H1 (cell line): Measurements from ENCODE around the gene PLEKHA1. TPM values are rescaled to one million over a fixed set of nuclear protein-coding genes. Genes with fewer than 3 reads are reported as not detected.

ENCODE experiments used
- CTCF ChIA-PET: fragments of 300-600 bp; sonication (Branson Sonifier 250); formaldehyde crosslinking; loops from one replicate; lab custom pipeline; 2021; ENCODE audit not compliant: partially characterized antibody; lab: Charles Lee
- POLR2A ChIA-PET: fragments of 300-600 bp; sonication (Branson Sonifier 250); formaldehyde crosslinking; loops from one replicate; lab custom pipeline; 2021; ENCODE audit warnings: inconsistent platforms; ENCODE audit not compliant: partially characterized antibody; lab: Charles Lee
- DNase-seq, 2 experiments: peaks; one replicate each; pipeline versions ENCODE4 v3.0.0 to v3.0.0-alpha.2; 2010 to 2022; ENCODE audit warnings: low spot score in 2 of 2, low read depth in 1 of 2, mixed read lengths in 1 of 2
- FAIRE-seq: peaks from 2 replicates; lab custom pipeline; 2011; peaks lifted over from hg19 to GRCh38; lab: Jason Lieb, UNC
- H2AFZ ChIP-seq: 2 replicates; pipeline ENCODE4 v1.8.1; 2012; ENCODE audit warnings: low read length, inconsistent platforms
- H2AK5ac ChIP-seq: 2 replicates; pipeline ENCODE4 v1.6.1; 2013; ENCODE audit warnings: low read depth, low read length
- H2BK120ac ChIP-seq: replicated peaks from 2 replicates; pipeline ENCODE3; 2013; ENCODE audit warnings: low read depth, low read length, inconsistent platforms
- H2BK12ac ChIP-seq: 2 replicates; pipeline ENCODE4 v1.6.1; 2013; ENCODE audit warnings: low read depth, low read length
- H2BK15ac ChIP-seq: 2 replicates; pipeline ENCODE4 v1.6.1; 2013; ENCODE audit warnings: low read length
- H2BK20ac ChIP-seq: 2 replicates; pipeline ENCODE4 v1.6.1; 2013; ENCODE audit warnings: low read length
- H2BK5ac ChIP-seq: 2 replicates; pipeline ENCODE4 v1.6.1; 2013; ENCODE audit warnings: low read depth, low read length
- H3K14ac ChIP-seq: 2 replicates; pipeline ENCODE4 v1.6.1; 2013; ENCODE audit warnings: inconsistent platforms; ENCODE audit not compliant: insufficient read length
- H3K18ac ChIP-seq: 2 replicates; pipeline ENCODE4 v1.6.1; 2013; ENCODE audit warnings: low read length; ENCODE audit errors: extremely low read depth
- H3K23ac ChIP-seq: 2 replicates; pipeline ENCODE4 v1.6.1; 2013; ENCODE audit warnings: inconsistent platforms; ENCODE audit not compliant: insufficient read length
- H3K23me2 ChIP-seq: 2 replicates; pipeline ENCODE4 v1.6.1; 2013; ENCODE audit warnings: low read depth, low read length
- H3K27ac ChIP-seq: 2 replicates; pipeline ENCODE4 v1.6.1; 2011; ENCODE audit warnings: low read depth, low read length, inconsistent platforms
- H3K27me3 ChIP-seq, 4 experiments: replicated peaks in 1 of 4; 1 replicate in 1 of 4; 2 replicates in 3 of 4; pipeline versions ENCODE4 v1.6.1 to v1.8.1; 2011 to 2013; ENCODE audit warnings: low read length in 3 of 4, mild to moderate bottlenecking in 3 of 4, inconsistent platforms in 2 of 4, mixed read lengths in 2 of 4, moderate library complexity in 1 of 4; ENCODE audit not compliant: control insufficient read depth in 3 of 4, insufficient read depth in 3 of 4; ENCODE audit errors: extremely low read depth in 1 of 4
- H3K36me3 ChIP-seq, 4 experiments: 2 replicates each; pipeline versions ENCODE4 v1.6.1 to v1.8.1; 2011 to 2013; ENCODE audit warnings: mild to moderate bottlenecking in 4 of 4, low read length in 3 of 4, moderate library complexity in 2 of 4, control low read depth in 1 of 4, inconsistent platforms in 1 of 4; ENCODE audit not compliant: insufficient read depth in 4 of 4, control insufficient read depth in 2 of 4
- H3K4ac ChIP-seq: replicated peaks from 2 replicates; pipeline ENCODE3; 2013; ENCODE audit warnings: low read length, low read depth, mixed read lengths, inconsistent platforms; ENCODE audit not compliant: insufficient read length
- H3K4me1 ChIP-seq, 4 experiments: replicated peaks in 1 of 4; 1 replicate in 1 of 4; 2 replicates in 3 of 4; pipeline versions ENCODE4 v1.6.1 to v1.8.1; 2011 to 2013; ENCODE audit warnings: low read length in 3 of 4, inconsistent platforms in 2 of 4, mixed read lengths in 1 of 4; ENCODE audit not compliant: insufficient read depth in 4 of 4, control insufficient read depth in 3 of 4
- H3K4me2 ChIP-seq, 2 experiments: 2 replicates each; pipeline versions ENCODE4 v1.6.1 to v1.8.1; 2011 to 2013; ENCODE audit warnings: low read depth in 2 of 2, low read length in 2 of 2, control low read depth in 1 of 2, inconsistent platforms in 1 of 2, mild to moderate bottlenecking in 1 of 2; ENCODE audit not compliant: insufficient read depth in 1 of 2
- H3K4me3 ChIP-seq, 4 experiments: fragments of 200-600, 300-600 bp in 1 of 4; sonication (generic), shearing (Covaris generic), sonication (Bioruptor Twin) in 1 of 4; 2 replicates each; pipeline versions ENCODE4 v1.5.1 to v1.8.1; 2011 to 2016; ENCODE audit warnings: low read length in 4 of 4, low read depth in 3 of 4, control low read depth in 2 of 4, inconsistent platforms in 2 of 4, mild to moderate bottlenecking in 2 of 4, mixed read lengths in 1 of 4, moderate library complexity in 1 of 4; ENCODE audit not compliant: insufficient read depth in 2 of 4; ENCODE audit errors: extremely low read depth in 1 of 4
- H3K56ac ChIP-seq: replicated peaks from 2 replicates; pipeline ENCODE3; 2013; ENCODE audit warnings: low read depth, mild to moderate bottlenecking, mixed read lengths, low read length, inconsistent platforms; ENCODE audit not compliant: insufficient read length
- H3K79me1 ChIP-seq: 2 replicates; pipeline ENCODE4 v1.6.1; 2013; ENCODE audit warnings: low read depth, low read length, control low read depth
- H3K79me2 ChIP-seq, 2 experiments: 2 replicates each; pipeline versions ENCODE4 v1.6.1 to v1.8.1; 2012 to 2013; ENCODE audit warnings: low read length in 2 of 2, mild to moderate bottlenecking in 2 of 2, inconsistent platforms in 1 of 2; ENCODE audit not compliant: insufficient read depth in 2 of 2, control insufficient read depth in 1 of 2
- H3K9ac ChIP-seq, 4 experiments: replicated peaks in 1 of 4; 1 replicate in 1 of 4; 2 replicates in 3 of 4; pipeline versions ENCODE4 v1.6.1 to v1.8.1; 2011 to 2013; ENCODE audit warnings: low read depth in 3 of 4, low read length in 3 of 4, control low read depth in 2 of 4, mild to moderate bottlenecking in 2 of 4, moderate library complexity in 2 of 4, inconsistent platforms in 1 of 4; ENCODE audit errors: extremely low read depth in 1 of 4
- H3K9me3 ChIP-seq, 2 experiments: 2 replicates each; pipeline versions ENCODE4 v1.6.1 to v1.8.1; 2012 to 2013; ENCODE audit warnings: mild to moderate bottlenecking in 2 of 2, moderate library complexity in 2 of 2, control low read depth in 1 of 2, inconsistent platforms in 1 of 2, low read depth in 1 of 2, low read length in 1 of 2, mixed read lengths in 1 of 2; ENCODE audit not compliant: insufficient read depth in 2 of 2
- H4K20me1 ChIP-seq, 2 experiments: replicated peaks in 1 of 2; 2 replicates each; pipeline versions ENCODE3 to v1.8.1; 2011 to 2013; ENCODE audit warnings: inconsistent platforms in 2 of 2, low read length in 2 of 2, mild to moderate bottlenecking in 1 of 2; ENCODE audit not compliant: insufficient read depth in 2 of 2, control insufficient read depth in 1 of 2
- H4K5ac ChIP-seq: 2 replicates; pipeline ENCODE4 v1.6.1; 2013; ENCODE audit warnings: low read length, low read depth, mixed read lengths, inconsistent platforms; ENCODE audit not compliant: insufficient read length
- H4K8ac ChIP-seq: 2 replicates; pipeline ENCODE4 v1.8.0; 2013; ENCODE audit warnings: mild to moderate bottlenecking, moderate library complexity, low read length, inconsistent platforms; ENCODE audit not compliant: insufficient read depth; ENCODE audit errors: extremely low read depth
- H4K91ac ChIP-seq: replicated peaks from 2 replicates; pipeline ENCODE3; 2013; ENCODE audit warnings: low read length, mixed read lengths, inconsistent platforms; ENCODE audit not compliant: insufficient read length
- ATF3 ChIP-seq: IDR thresholded peaks from 2 replicates; pipeline ENCODE4 v1.6.1; 2011; ENCODE audit warnings: low read depth, mild to moderate bottlenecking, low read length; ENCODE audit not compliant: insufficient read depth
- HDAC6 ChIP-seq: IDR thresholded peaks from one replicate; pipeline ENCODE4 v1.7.1; 2012; ENCODE audit warnings: low read depth, mild to moderate bottlenecking, inconsistent platforms, low read length, moderate library complexity
- TCF12 ChIP-seq: IDR thresholded peaks from 2 replicates; pipeline ENCODE4 v1.6.1; 2011; ENCODE audit warnings: low read depth, mild to moderate bottlenecking, low read length
- WGBS, 2 experiments: shearing (Covaris generic) in 1 of 2; methylation state at CpG; one replicate each; pipeline versions ENCODE4 v1.1.6 to v1.1.7; 2013 to 2015; ENCODE audit warnings: low lambda C conversion rate in 2 of 2, mixed read lengths in 2 of 2, inconsistent platforms in 1 of 2, low coverage in 1 of 2, missing lambda C conversion rate in 1 of 2; ENCODE audit not compliant: insufficient replicate concordance in 2 of 2, insufficient coverage in 1 of 2, insufficient read length in 1 of 2; ENCODE audit errors: extremely low coverage in 1 of 2, missing lambda C conversion rate in 1 of 2; 5-methylcytosine and 5-hydroxymethylcytosine counted together
- polyA plus RNA-seq, 7 experiments: library from polyadenylated mRNA; depleted of rRNA in 3 of 7; stranded (reverse) in 5 of 7; unstranded in 2 of 7; fragments of >200 nt in 5 of 7; fragments of 200-250 nt in 2 of 7; gene quantifications; 1 replicate in 5 of 7; 2 replicates in 1 of 7; 4 replicates in 1 of 7; pipeline versions ENCODE4 v1.2.1 to v1.2.3, GENCODE V29; 2011 to 2013; ENCODE audit warnings: missing spikeins in 2 of 7, mixed read lengths in 2 of 7
- total RNA-seq: library from RNA; stranded (reverse); fragmentation: NEBNext Ultra II Directional; extraction: Animal tissue kit (Norgen Biotek cat#: 25700); gene quantifications from 2 replicates; pipeline ENCODE4 v1.2.1, GENCODE V29; 2021

PLEKHA1 gene
- total and polyA plus RNA-seq, 2 of the 8 experiments (the other 6 are each of a cell fraction or from before 2014, with no cell fraction given), result 15.6 to 39.7 TPM

- Histone ChIP-seq H3K14ac (no peak overlapping the region), H3K27ac (no peak overlapping the region), H4K8ac (no peak overlapping the region), H2BK5ac (no peak overlapping the region), H4K5ac (no peak overlapping the region), H3K36me3 (no peaks in the 10 kb centered on the region), H2BK120ac (no peak overlapping the region), H2BK20ac (no peak overlapping the region; the same call in 1 of the 2 replicates), H3K56ac (no peak overlapping the region), H4K91ac (peak overlapping the region; percentile 11), H3K27me3 (no peaks in the 10 kb centered on the region), H4K20me1 (no peaks in the 10 kb centered on the region), H2AFZ (no peak overlapping the region), H3K4ac (no peak overlapping the region), H3K23ac (no peak overlapping the region), H3K4me3 (no peak overlapping the region), H2AK5ac (no peak overlapping the region), H3K9me3 (peaks cover 14 to 18% of the 10 kb centered on the region in 2 experiments), H3K4me2 (no peak overlapping the region), H3K23me2 (no peaks in the 10 kb centered on the region), H3K79me2 (no peaks in the 10 kb centered on the region), H3K9ac (no peak overlapping the region), H3K18ac (no peak overlapping the region), H2BK12ac (no peak overlapping the region), H2BK15ac (no peak overlapping the region), H3K4me1 (peaks cover 0 to 2% (median 0%) of the 10 kb centered on the region in 4 experiments; a peak in 1 of 7 replicates), H3K79me1 (no peaks in the 10 kb centered on the region)
- DNase-seq (no peak), FAIRE-seq (no peak)
- WGBS, 2 experiments, result 78% methylated on average over 3 of the region's 3 CpGs; no CpG with 5 or more reads in 1 of the 2 experiments
- TF ChIP-seq HDAC6 (no peak), TCF12 (no peak), ATF3 (no peak)
- ChIA-PET POLR2A (no interaction called here), CTCF (interaction anchor here (0.8 to 1.1 kb wide), 2 partner anchors 22 to 85 kb away, joined by 3 to 5 read pairs; no protein-coding TSS in a partner anchor)
Observed at GRCh38 chr10:122349758-122350369, 24.6 kb upstream of the PLEKHA1 start.
